CD14-positive monocyte (primary cell): Measurements from ENCODE around the gene SETD3. TPM values are rescaled to one million over a fixed set of nuclear protein-coding genes. Genes with fewer than 3 reads are reported as not detected.

Source experiments
- DNase-seq, 3 donors: peaks; one replicate each; pipeline ENCODE4 v3.0.0-alpha.2; 2011 to 2022
- H2AFZ ChIP-seq: 2 replicates; pipeline ENCODE4 v1.6.0; 2012; ENCODE audit warnings: mild to moderate bottlenecking, low read depth, low read length, inconsistent platforms; ENCODE audit not compliant: insufficient read depth, poor library complexity, severe bottlenecking
- H3K27ac ChIP-seq, 2 donors: 1 replicate in 1 of 2; 2 replicates in 1 of 2; pipeline ENCODE4 v1.5.1; 2012 to 2013; ENCODE audit warnings: low read length in 2 of 2, control low read depth in 1 of 2, inconsistent platforms in 1 of 2, low read depth in 1 of 2, mild to moderate bottlenecking in 1 of 2
- H3K27me3 ChIP-seq, 2 donors: one replicate each; pipeline versions ENCODE4 v1.6.0 to v1.6.1; 2011 to 2013; ENCODE audit warnings: low read length in 2 of 2; ENCODE audit not compliant: control insufficient read depth in 2 of 2, insufficient read depth in 2 of 2
- H3K36me3 ChIP-seq, 2 donors: replicated peaks in 1 of 2; 1 replicate in 1 of 2; 2 replicates in 1 of 2; pipeline versions ENCODE4 v1.5.1 to v1.6.1; 2012 to 2013; ENCODE audit warnings: low read length in 2 of 2, control low read depth in 1 of 2, inconsistent platforms in 1 of 2, mild to moderate bottlenecking in 1 of 2; ENCODE audit not compliant: insufficient read depth in 2 of 2, control insufficient read depth in 1 of 2
- H3K4me1 ChIP-seq, 2 donors: 1 replicate in 1 of 2; 2 replicates in 1 of 2; pipeline versions ENCODE4 v1.5.1 to v1.6.1; 2012 to 2013; ENCODE audit warnings: low read length in 2 of 2, control low read depth in 1 of 2, inconsistent platforms in 1 of 2, mild to moderate bottlenecking in 1 of 2, moderate library complexity in 1 of 2; ENCODE audit not compliant: insufficient read depth in 2 of 2, control insufficient read depth in 1 of 2
- H3K4me2 ChIP-seq: replicated peaks from 2 replicates; pipeline ENCODE3; 2012; ENCODE audit warnings: low read length, moderate library complexity, mild to moderate bottlenecking; ENCODE audit not compliant: poor library complexity, severe bottlenecking; ENCODE audit errors: extremely low read depth
- H3K4me3 ChIP-seq, 3 experiments: fragments of 200-600 bp in 1 of 3; sonication (generic) in 1 of 3; replicated peaks in 1 of 3; 1 replicate in 2 of 3; 2 replicates in 1 of 3; pipeline ENCODE4 v1.5.1; 2011 to 2013; ENCODE audit warnings: low read length in 3 of 3, mild to moderate bottlenecking in 3 of 3, control low read depth in 2 of 3, low read depth in 2 of 3, inconsistent platforms in 1 of 3, moderate library complexity in 1 of 3
- H3K79me2 ChIP-seq: 2 replicates; pipeline ENCODE4 v1.6.0; 2012; ENCODE audit warnings: mild to moderate bottlenecking, control low read depth, inconsistent platforms, low read length, moderate library complexity; ENCODE audit not compliant: insufficient read depth
- H3K9ac ChIP-seq: 2 replicates; pipeline ENCODE4 v1.6.0; 2017; ENCODE audit warnings: low read length, mild to moderate bottlenecking; ENCODE audit not compliant: insufficient read depth, poor library complexity, severe bottlenecking
- H3K9me3 ChIP-seq, 2 donors: replicated peaks in 1 of 2; 1 replicate in 1 of 2; 2 replicates in 1 of 2; pipeline versions ENCODE4 v1.5.1 to v1.6.1; 2012 to 2013; ENCODE audit warnings: low read length in 2 of 2, control low read depth in 1 of 2; ENCODE audit not compliant: control insufficient read depth in 1 of 2, insufficient read depth in 1 of 2
- H4K20me1 ChIP-seq: 2 replicates; pipeline ENCODE4 v1.6.0; 2012; ENCODE audit warnings: mild to moderate bottlenecking, low read length, control low read depth, moderate library complexity; ENCODE audit not compliant: insufficient read depth
- H3K27ac Mint-ChIP-seq, 7 donors: one replicate each; pipeline ENCODE4 v1.8.0; 2020; ENCODE audit warnings: mild to moderate bottlenecking in 7 of 7, mixed read lengths in 7 of 7, moderate library complexity in 6 of 7, inconsistent platforms in 2 of 7
- H3K27me3 Mint-ChIP-seq, 3 donors: one replicate each; pipeline ENCODE4 v1.8.0; 2021 to 2022; ENCODE audit warnings: low read depth in 3 of 3, mild to moderate bottlenecking in 3 of 3, mixed read lengths in 3 of 3, moderate library complexity in 3 of 3, inconsistent platforms in 1 of 3
- H3K36me3 Mint-ChIP-seq, 2 donors: one replicate each; pipeline ENCODE4 v1.8.0; 2020; ENCODE audit warnings: mixed read lengths in 2 of 2, inconsistent platforms in 1 of 2, mild to moderate bottlenecking in 1 of 2
- H3K4me1 Mint-ChIP-seq: one replicate; pipeline ENCODE4 v1.8.0; 2020; ENCODE audit warnings: mild to moderate bottlenecking, mixed read lengths
- H3K4me3 Mint-ChIP-seq, 2 donors: one replicate each; pipeline ENCODE4 v1.8.0; 2020; ENCODE audit warnings: mild to moderate bottlenecking in 2 of 2, mixed read lengths in 2 of 2, moderate library complexity in 1 of 2
- H3K9me3 Mint-ChIP-seq, 7 donors: one replicate each; pipeline ENCODE4 v1.8.0; 2020 to 2022; ENCODE audit warnings: mixed read lengths in 7 of 7, mild to moderate bottlenecking in 6 of 7, moderate library complexity in 6 of 7, inconsistent platforms in 2 of 7
- WGBS: methylation state at CpG from one replicate; pipeline ENCODE4 v1.1.5; 2013; ENCODE audit warnings: missing lambda C conversion rate; ENCODE audit not compliant: insufficient coverage; 5-methylcytosine and 5-hydroxymethylcytosine counted together
- intact Hi-C, 2 donors: fragments of 100-400 bp; cut with micrococcal nuclease; formaldehyde crosslinking; loops; one replicate each; pipeline versions ENCODE4 v1.15.0 to v1.15.1; 2023
- polyA plus RNA-seq, 3 donors: library from polyadenylated mRNA; depleted of rRNA in 1 of 3; unstranded in 2 of 3; stranded (reverse) in 1 of 3; fragments of 300-500 nt in 2 of 3; fragments of >200 nt in 1 of 3; fragmentation: Illumina TruSeq in 2 of 3; gene quantifications; 1 replicate in 2 of 3; 2 replicates in 1 of 3; pipeline ENCODE4 v1.2.3, GENCODE V29; 2012 to 2021
- TF ChIP-seq, protein P1 (sequence below): fragments of 200-600 bp; IDR thresholded peaks from one replicate; pipeline ENCODE4 v1.8.0; 2022; ENCODE audit warnings: antibody characterized with exemption, mild to moderate bottlenecking

Gene SETD3
- polyA plus RNA-seq, 3 donors = 22.9 to 39.5 (median 38.7) TPM

DNA sequence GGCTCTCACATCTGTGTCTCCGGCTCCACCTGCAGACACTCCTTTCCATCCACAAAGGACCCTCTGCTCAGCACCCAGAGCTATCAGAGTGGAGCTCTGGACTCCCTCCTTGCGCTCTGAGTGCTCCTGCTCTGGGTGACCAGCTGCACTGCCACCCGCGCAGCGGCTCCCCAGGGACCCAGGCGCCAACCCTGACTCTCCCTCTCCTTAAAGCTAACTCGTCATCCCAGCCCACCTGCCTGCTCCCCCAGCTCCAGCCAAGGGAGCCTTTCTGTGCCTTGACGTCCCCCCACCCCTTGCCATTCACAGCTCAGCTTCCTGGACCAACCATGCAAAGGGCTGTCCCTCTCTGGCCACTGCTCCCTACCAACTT, 99.0 kb downstream of the SETD3 start:
- no peak overlapping the region for H3K27ac ChIP-seq

DNA sequence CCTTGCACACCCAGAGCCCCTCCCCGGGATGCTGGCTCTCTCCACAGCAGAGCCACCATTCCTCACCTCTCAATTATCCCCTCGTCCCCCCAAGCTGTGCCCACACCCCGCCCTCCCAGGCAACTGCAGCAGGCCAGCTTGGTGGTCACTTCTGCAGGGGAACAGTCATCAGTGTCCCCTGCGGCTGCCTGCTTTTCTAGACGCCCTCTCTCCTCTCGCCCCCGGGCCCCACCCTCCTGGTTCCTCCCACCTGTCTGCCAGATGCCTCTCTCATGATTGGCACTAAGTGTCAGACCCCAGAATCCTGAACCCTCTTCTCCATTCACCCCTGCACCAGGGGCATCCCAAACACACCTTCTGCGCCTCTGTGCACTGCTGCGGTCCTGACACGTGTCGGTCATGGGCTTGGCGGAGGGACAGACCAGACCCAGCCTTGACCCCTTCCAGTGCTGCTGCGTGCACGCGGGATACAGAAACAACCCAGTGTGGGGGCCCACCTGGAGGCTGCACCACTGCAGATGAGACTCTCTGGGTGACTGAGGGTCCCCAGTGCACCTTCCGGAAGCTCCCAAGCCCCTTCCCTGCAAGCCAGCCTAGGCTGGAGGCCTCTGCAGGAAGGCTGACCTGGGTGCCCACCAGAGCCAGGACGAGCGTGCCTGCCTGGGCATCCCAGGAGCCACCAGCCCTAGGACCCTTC, 99.5 kb downstream of the SETD3 start:
- Mint-ChIP-seq H3K9me3 (peaks cover 0 to 2% (median 0%) of the 10 kb centered on the region in 7 donors), H3K27me3 (peaks cover 6 to 10% (median 9%) of the 10 kb centered on the region in 3 donors), H3K4me1 (no peaks in the 10 kb centered on the region), H3K27ac (no peak overlapping the region), H3K36me3 (no peaks in the 10 kb centered on the region), H3K4me3 (no peak overlapping the region)
- Histone ChIP-seq H4K20me1 (no peaks in the 10 kb centered on the region), H3K9ac (no peak overlapping the region), H3K27ac (no peak overlapping the region), H3K4me3 (no peak overlapping the region), H3K4me1 (no peaks in the 10 kb centered on the region), H3K79me2 (no peaks in the 10 kb centered on the region), H3K27me3 (no peaks in the 10 kb centered on the region), H3K36me3 (no peaks in the 10 kb centered on the region), H3K9me3 (no peaks in the 10 kb centered on the region), H3K4me2 (no peak overlapping the region), H2AFZ (no peak overlapping the region)
- intact Hi-C loops = no loop called here
- TF ChIP-seq, protein P1, sequence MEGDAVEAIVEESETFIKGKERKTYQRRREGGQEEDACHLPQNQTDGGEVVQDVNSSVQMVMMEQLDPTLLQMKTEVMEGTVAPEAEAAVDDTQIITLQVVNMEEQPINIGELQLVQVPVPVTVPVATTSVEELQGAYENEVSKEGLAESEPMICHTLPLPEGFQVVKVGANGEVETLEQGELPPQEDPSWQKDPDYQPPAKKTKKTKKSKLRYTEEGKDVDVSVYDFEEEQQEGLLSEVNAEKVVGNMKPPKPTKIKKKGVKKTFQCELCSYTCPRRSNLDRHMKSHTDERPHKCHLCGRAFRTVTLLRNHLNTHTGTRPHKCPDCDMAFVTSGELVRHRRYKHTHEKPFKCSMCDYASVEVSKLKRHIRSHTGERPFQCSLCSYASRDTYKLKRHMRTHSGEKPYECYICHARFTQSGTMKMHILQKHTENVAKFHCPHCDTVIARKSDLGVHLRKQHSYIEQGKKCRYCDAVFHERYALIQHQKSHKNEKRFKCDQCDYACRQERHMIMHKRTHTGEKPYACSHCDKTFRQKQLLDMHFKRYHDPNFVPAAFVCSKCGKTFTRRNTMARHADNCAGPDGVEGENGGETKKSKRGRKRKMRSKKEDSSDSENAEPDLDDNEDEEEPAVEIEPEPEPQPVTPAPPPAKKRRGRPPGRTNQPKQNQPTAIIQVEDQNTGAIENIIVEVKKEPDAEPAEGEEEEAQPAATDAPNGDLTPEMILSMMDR = no peak
- WGBS = 90% methylated on average over 18 of the region's 18 CpGs
- no peak for DNase-seq

More for the DNA sequence above, 99.0 kb downstream of the SETD3 start:
- DNase-seq = no peak
- 92% methylated on average over 7 of the region's 8 CpGs for WGBS
- no peaks in the 10 kb centered on the region for H3K4me1 ChIP-seq
- TF ChIP-seq, protein P1 = no peak
- no peaks in the 10 kb centered on the region for H3K36me3 Mint-ChIP-seq
- H3K4me2 ChIP-seq = no peak overlapping the region
- no peaks in the 10 kb centered on the region for H3K27me3 ChIP-seq
- no peaks in the 10 kb centered on the region for H3K36me3 ChIP-seq
- peaks cover 6 to 10% (median 10%) of the 10 kb centered on the region in 3 donors for H3K27me3 Mint-ChIP-seq
- no peaks in the 10 kb centered on the region for H4K20me1 ChIP-seq
- H3K9me3 Mint-ChIP-seq = peaks cover 0 to 2% (median 1%) of the 10 kb centered on the region in 7 donors
- no peaks in the 10 kb centered on the region for H3K9me3 ChIP-seq
- H3K4me1 Mint-ChIP-seq = no peaks in the 10 kb centered on the region
- intact Hi-C loops = no loop called here
- H2AFZ ChIP-seq = no peak overlapping the region
- no peaks in the 10 kb centered on the region for H3K79me2 ChIP-seq
- no peak overlapping the region for H3K9ac ChIP-seq
- H3K4me3 ChIP-seq = no peak overlapping the region
- no peak overlapping the region for H3K27ac Mint-ChIP-seq
- no peak overlapping the region for H3K4me3 Mint-ChIP-seq
